Neural progenitor cell (in vitro differentiated cells): ENCODE measurements around the gene POLR1C. TPM values are rescaled to one million over a fixed set of nuclear protein-coding genes. Genes with fewer than 3 reads are reported as not detected.
"Not testable (repeated sequence)": the region's sequence is repeated elsewhere in the genome, so short reads cannot be mapped to it uniquely, and the experiment has no call there.

Experiments used
- DNase-seq: peaks from one replicate; pipeline ENCODE4 v3.0.0-alpha.2; 2016; ENCODE audit warnings: low spot score
- H2AFZ ChIP-seq: fragments of 200-600 bp; sonication (generic); replicated peaks from 2 replicates; pipeline ENCODE4 v1.6.1; 2016; ENCODE audit warnings: antibody characterized with exemption
- H3F3A ChIP-seq: fragments of 200-600 bp; sonication (generic); 2 replicates; pipeline ENCODE4 v1.6.1; 2016; ENCODE audit warnings: antibody characterized with exemption, low read depth
- H3K27ac ChIP-seq: fragments of 200-600 bp; sonication (generic); 2 replicates; pipeline ENCODE4 v1.5.1; 2016; ENCODE audit warnings: mild to moderate bottlenecking
- H3K27me3 ChIP-seq: fragments of 200-600 bp; sonication (generic); 2 replicates; pipeline ENCODE4 v1.6.1; 2016; ENCODE audit warnings: mild to moderate bottlenecking, moderate library complexity
- H3K36me3 ChIP-seq: fragments of 200-600 bp; sonication (generic); 2 replicates; pipeline ENCODE4 v1.5.1; 2016
- H3K4me1 ChIP-seq: fragments of 200-600 bp; sonication (generic); 2 replicates; pipeline ENCODE4 v1.6.1; 2016; ENCODE audit warnings: mixed run types
- H3K4me2 ChIP-seq: fragments of 200-600 bp; sonication (generic); 2 replicates; pipeline ENCODE4 v1.6.1; 2016
- H3K4me3 ChIP-seq: fragments of 200-600 bp; sonication (generic); 2 replicates; pipeline ENCODE4 v1.5.1; 2016
- H3K79me2 ChIP-seq: fragments of 200-600 bp; sonication (generic); 2 replicates; pipeline ENCODE4 v1.6.1; 2016; ENCODE audit warnings: low read depth
- H3K9ac ChIP-seq: fragments of 200-600 bp; sonication (generic); 2 replicates; pipeline ENCODE4 v1.6.1; 2016
- H3K9me3 ChIP-seq: fragments of 200-600 bp; sonication (generic); 2 replicates; pipeline ENCODE4 v1.5.1; 2016; ENCODE audit warnings: low read depth
- H4K20me1 ChIP-seq: fragments of 200-600 bp; sonication (generic); 2 replicates; pipeline ENCODE4 v1.6.1; 2016; ENCODE audit warnings: low read depth
- H3K27ac Mint-ChIP-seq: 3 replicates; pipeline ENCODE4 v1.8.0; 2021; ENCODE audit warnings: mixed read lengths
- H3K27me3 Mint-ChIP-seq: 2 replicates; pipeline ENCODE4 v1.8.0; 2022; ENCODE audit warnings: low read depth, mild to moderate bottlenecking, inconsistent platforms, moderate library complexity, mixed read lengths; ENCODE audit not compliant: insufficient read depth
- H3K36me3 Mint-ChIP-seq: 3 replicates; pipeline ENCODE4 v1.8.0; 2021; ENCODE audit warnings: mixed read lengths
- H3K4me1 Mint-ChIP-seq: 3 replicates; pipeline ENCODE4 v1.8.0; 2021; ENCODE audit warnings: mixed read lengths
- H3K4me3 Mint-ChIP-seq: 3 replicates; pipeline ENCODE4 v1.8.0; 2021; ENCODE audit warnings: mild to moderate bottlenecking, moderate library complexity, mixed read lengths
- H3K9me3 Mint-ChIP-seq: 3 replicates; pipeline ENCODE4 v1.8.0; 2020; ENCODE audit warnings: mixed read lengths
- CTCF ChIP-seq: fragments of 200-600 bp; sonication (generic); IDR thresholded peaks from 2 replicates; pipeline ENCODE4 v1.5.1; 2017; ENCODE audit warnings: antibody characterized with exemption, mild to moderate bottlenecking
- EZH2 ChIP-seq: fragments of 200-600 bp; sonication (generic); IDR thresholded peaks from 2 replicates; pipeline ENCODE4 v1.6.1; 2017; ENCODE audit warnings: antibody characterized with exemption, mild to moderate bottlenecking, moderate library complexity
- EZH2phosphoT487 ChIP-seq: fragments of 200-600 bp; sonication (generic); IDR thresholded peaks from 2 replicates; pipeline ENCODE4 v1.6.1; 2017; ENCODE audit warnings: antibody characterized with exemption
- total RNA-seq: library from RNA; depleted of rRNA; stranded (reverse); fragments of >200 nt; gene quantifications from 2 replicates; pipeline ENCODE4 v1.2.3, GENCODE V29; 2015; ENCODE audit warnings: low replicate concordance

POLR1C gene
- total RNA-seq, 1 donor from 2014 or later: 24.4 TPM

- Mint-ChIP-seq H3K36me3 (peaks cover 35% of the 10 kb centered on the region), H3K4me1 (no peaks in the 10 kb centered on the region), H3K4me3 (no peak overlapping the region), H3K27ac (no peak overlapping the region), H3K9me3 (no peaks in the 10 kb centered on the region), H3K27me3 (peaks cover 8% of the 10 kb centered on the region)
- H3F3A ChIP-seq: peaks cover 29% of the 10 kb centered on the region
- no peaks in the 10 kb centered on the region for H3K36me3 ChIP-seq
- no peaks in the 10 kb centered on the region for H3K27me3 ChIP-seq
- H3K4me1 ChIP-seq: no peaks in the 10 kb centered on the region
- H2AFZ ChIP-seq: no peak overlapping the region
- no peaks in the 10 kb centered on the region for H3K9me3 ChIP-seq
- H3K27ac ChIP-seq: no peak overlapping the region
- H3K4me3 ChIP-seq: no peak overlapping the region
- no peak overlapping the region for H3K9ac ChIP-seq
- TF ChIP-seq CTCF (no peak), EZH2phosphoT487 (no peak), EZH2 (no peak)
- no peaks in the 10 kb centered on the region for H4K20me1 ChIP-seq
- no peak for DNase-seq
- H3K79me2 ChIP-seq: peaks cover 3% of the 10 kb centered on the region
- no peak overlapping the region for H3K4me2 ChIP-seq
Measured at GRCh38 chr6:43524483-43524961, 7.6 kb downstream of the POLR1C start.

- no peaks in the 10 kb centered on the region for H4K20me1 ChIP-seq
- H3K9me3 Mint-ChIP-seq: no peaks in the 10 kb centered on the region
- H3K9ac ChIP-seq: no peak overlapping the region
- H3K79me2 ChIP-seq: no peaks in the 10 kb centered on the region
- no peak for TF ChIP-seq EZH2phosphoT487
- TF ChIP-seq CTCF: no peak
- no peak for TF ChIP-seq EZH2
- H3F3A ChIP-seq: no peaks in the 10 kb centered on the region
- no peaks in the 10 kb centered on the region for H3K27me3 ChIP-seq
- H3K4me1 Mint-ChIP-seq: no peaks in the 10 kb centered on the region
- no peaks in the 10 kb centered on the region for H3K9me3 ChIP-seq
- no peak overlapping the region for H2AFZ ChIP-seq
- no peak for DNase-seq
- peaks cover 14% of the 10 kb centered on the region for H3K36me3 Mint-ChIP-seq
- peaks cover 3% of the 10 kb centered on the region for H3K27me3 Mint-ChIP-seq
- H3K4me3 ChIP-seq: no peak overlapping the region
- no peak overlapping the region for H3K27ac ChIP-seq
- H3K4me3 Mint-ChIP-seq: no peak overlapping the region
- no peak overlapping the region for H3K4me2 ChIP-seq
- H3K27ac Mint-ChIP-seq: no peak overlapping the region
- no peaks in the 10 kb centered on the region for H3K4me1 ChIP-seq
- no peaks in the 10 kb centered on the region for H3K36me3 ChIP-seq
Measured at GRCh38 chr6:43532201-43532600, 15.3 kb downstream of the POLR1C start.

GRCh38 chr6:43538986-43539385 is 22.1 kb downstream of the POLR1C start:
- H3K9me3 Mint-ChIP-seq, H3K4me1 Mint-ChIP-seq, H4K20me1 ChIP-seq, H3K79me2 ChIP-seq, H3K4me2 ChIP-seq, H3K9me3 ChIP-seq, H3K4me1 ChIP-seq, H3K9ac ChIP-seq, H3K27me3 ChIP-seq, H2AFZ ChIP-seq, H3K27ac Mint-ChIP-seq, H3K4me3 ChIP-seq, H3K4me3 Mint-ChIP-seq, DNase-seq, H3K27ac ChIP-seq, H3F3A ChIP-seq, H3K27me3 Mint-ChIP-seq: not testable (repeated sequence)
- peaks cover 12% of the 10 kb centered on the region for H3K36me3 Mint-ChIP-seq
- H3K36me3 ChIP-seq: peaks cover 20% of the 10 kb centered on the region

GRCh38 chr6:43539409-43539808 is 22.5 kb downstream of the POLR1C start:
- peaks cover 13% of the 10 kb centered on the region for H3K36me3 Mint-ChIP-seq
- not testable (repeated sequence) for H3K9ac ChIP-seq, H3K4me1 Mint-ChIP-seq

More at GRCh38 chr6:43539409-43539808, 22.5 kb downstream of the POLR1C start:
- H3K4me2 ChIP-seq, H3K4me3 ChIP-seq, H3K9me3 ChIP-seq, H3K27me3 Mint-ChIP-seq, H3K27ac Mint-ChIP-seq, H2AFZ ChIP-seq, H3K4me1 ChIP-seq, H3K4me3 Mint-ChIP-seq, H4K20me1 ChIP-seq, H3K9me3 Mint-ChIP-seq, H3K27ac ChIP-seq, H3F3A ChIP-seq, H3K27me3 ChIP-seq, H3K79me2 ChIP-seq, DNase-seq: not testable (repeated sequence)
- H3K36me3 ChIP-seq: peaks cover 20% of the 10 kb centered on the region
